ENCODE measurements around the gene MIS12.

GRCh38 chr17:5540321-5540720, 54.0 kb downstream of the MIS12 start:
- no peak for TF ChIP-seq EZH2phosphoT487 (IDR thresholded peaks at IDR 0.05)
- TF ChIP-seq EZH2 (IDR thresholded peaks at IDR 0.05): no peak
